GM19463 (cell line): ENCODE data around the gene HMG20A.
A peak's percentile ranks its signal among the peaks of the same experiment; 100 is the strongest.

Source experiments
- ATAC-seq: cut with Tn5 transposase; IDR thresholded peaks from one replicate; pipeline ENCODE4 v1.9.1; 2021; ENCODE audit warnings: mild to moderate bottlenecking, moderate library complexity; ENCODE audit not compliant: unreplicated experiment

HMG20A gene

DNA sequence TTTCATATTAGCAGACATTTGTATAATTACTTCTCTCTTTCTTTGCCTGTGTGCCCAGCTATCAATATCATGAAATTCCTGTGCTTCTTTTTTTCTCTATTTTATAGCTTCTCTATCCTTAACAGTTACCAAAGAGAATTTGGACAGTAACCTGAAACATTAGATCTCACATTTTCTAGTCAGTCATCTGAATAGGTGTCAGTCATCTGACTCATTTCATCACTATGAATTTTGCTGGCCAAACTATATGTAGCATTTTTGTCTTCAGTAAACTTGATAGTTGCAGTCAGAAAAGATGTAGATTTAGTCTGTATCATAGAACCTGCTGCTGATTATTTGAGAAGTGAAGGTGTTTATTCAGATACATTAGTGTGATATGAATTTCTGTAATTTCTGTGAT, 52.6 kb downstream of the HMG20A start:
- ATAC-seq = no peak

DNA sequence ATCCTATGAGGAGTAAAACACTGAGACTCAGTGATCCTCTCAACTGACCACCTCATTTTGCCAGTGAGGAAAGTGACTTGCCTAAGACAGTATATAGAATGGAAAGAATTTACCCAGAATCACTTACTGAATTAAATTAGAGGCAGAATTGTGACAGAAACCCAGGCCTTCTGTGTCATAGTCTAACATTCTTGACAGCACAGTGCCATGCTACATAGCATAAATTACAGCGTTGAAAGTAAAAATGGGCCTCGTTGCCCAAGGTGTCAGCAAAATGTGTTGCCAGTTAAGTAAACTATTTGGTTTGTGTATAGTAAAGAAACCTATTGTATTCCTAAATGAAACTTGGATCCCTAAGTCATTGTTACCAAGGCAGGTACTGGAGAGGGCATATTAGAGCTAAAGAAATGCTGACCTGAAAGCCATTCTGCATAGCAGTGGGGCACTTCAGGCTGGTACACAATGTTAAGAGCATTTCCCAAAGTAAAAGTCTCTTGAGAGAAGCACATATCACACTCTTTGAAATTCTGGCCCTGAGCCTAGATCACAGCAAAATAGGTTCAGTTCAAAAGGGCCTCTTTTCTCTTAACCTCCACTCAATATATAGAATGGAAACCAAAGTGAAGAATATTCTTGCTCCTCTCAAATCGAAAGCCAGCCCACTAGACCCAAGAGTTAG, 53.8 kb downstream of the HMG20A start:
- no peak for ATAC-seq

DNA sequence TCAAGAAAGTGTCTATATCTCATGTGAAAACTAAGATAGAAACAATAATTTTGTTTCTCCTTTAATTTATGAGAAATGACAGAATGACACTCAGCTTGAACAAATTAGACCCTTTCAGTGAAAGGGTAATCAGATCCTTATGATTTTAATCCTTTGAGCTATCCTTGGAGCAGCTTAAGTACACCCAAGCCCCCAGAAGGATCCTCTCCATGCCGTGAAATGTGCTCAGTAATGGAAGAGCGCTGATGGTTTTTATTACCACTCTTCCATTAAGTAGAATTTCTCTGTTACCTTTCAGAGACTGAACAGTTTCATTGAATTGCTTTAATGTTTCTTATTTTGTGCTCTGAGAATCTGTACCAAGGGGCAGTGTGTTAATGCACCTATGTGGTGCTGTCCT, 54.3 kb downstream of the HMG20A start:
- ATAC-seq = no peak

GRCh38 chr15:77475898-77476297, 55.2 kb downstream of the HMG20A start:
- no peak for ATAC-seq

DNA sequence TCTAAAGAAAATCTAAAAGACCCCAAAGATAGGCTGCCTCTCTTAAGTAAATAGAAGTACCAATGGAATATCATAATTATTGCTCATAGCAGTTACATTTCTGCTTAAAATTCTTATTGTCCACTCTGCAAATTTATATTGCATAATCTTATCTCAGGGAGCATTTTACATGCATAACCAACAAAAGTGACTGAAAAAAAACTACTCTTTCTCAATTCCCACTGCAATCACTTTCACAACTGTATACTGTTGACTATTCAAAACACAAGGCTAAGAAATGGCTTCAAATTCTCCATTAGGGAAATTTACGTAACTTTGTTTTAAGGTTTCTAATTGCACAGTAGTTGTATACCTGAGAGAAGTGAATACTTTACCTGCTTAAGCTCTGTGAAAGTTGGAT, 56.3 kb downstream of the HMG20A start:
- no peak for ATAC-seq

DNA sequence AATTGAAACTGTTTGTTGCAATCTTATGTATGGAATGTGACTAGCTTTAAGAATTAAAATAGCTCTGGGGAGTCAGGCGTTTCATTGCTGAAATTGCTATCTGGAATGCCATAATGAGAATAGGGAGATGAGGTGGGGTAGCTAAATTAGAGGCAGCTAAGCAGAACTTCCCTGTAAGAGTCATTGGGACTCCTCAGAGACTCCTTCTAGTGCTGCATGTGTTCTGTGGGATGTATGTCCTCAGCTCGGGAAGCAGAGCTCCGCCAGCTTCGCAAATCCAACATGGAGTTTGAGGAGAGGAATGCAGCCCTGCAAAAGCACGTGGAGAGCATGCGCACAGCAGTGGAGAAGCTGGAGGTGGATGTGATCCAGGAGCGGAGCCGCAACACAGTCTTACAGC, 57.4 kb downstream of the HMG20A start:
- no peak for ATAC-seq

DNA sequence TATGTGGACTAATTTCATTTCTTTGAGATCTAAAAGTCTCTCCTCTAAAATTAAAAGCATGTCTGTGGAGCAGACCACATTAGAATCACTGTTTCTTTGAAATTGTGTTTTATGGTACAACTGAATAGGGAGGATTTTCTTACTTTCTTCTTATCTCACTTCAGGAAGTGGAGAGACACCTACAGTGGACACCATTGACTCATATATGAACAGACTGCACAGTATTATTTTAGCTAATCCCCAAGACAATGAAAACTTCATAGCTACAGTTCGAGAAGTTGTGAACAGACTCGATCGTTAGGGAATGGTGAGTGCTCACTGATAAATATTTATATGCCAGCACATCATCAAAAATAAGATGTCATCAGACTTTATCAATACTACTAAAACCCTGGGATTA, 58.3 kb downstream of the HMG20A start:
- no peak for ATAC-seq

- ATAC-seq = no peak
Observed at GRCh38 chr15:77480859-77481633, 60.4 kb downstream of the HMG20A start.

DNA sequence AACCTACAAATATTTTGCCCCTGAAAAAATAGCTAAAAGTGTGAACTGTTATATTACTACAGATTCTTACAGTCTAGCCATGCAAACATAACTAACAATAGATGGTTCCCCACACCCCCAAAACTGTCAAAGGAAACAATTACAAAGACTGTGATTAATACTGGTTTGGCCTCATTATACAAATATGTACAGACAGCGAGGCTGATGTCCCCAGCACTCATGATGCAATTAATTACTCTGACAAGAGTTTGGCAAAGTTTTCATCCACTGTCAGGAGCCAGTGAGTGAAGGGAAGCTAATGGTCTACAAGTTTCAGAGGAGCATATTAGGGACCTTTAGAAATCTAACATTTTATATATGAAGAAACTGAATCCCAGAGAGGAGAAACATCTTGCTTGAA, 61.0 kb downstream of the HMG20A start:
- no peak for ATAC-seq

GRCh38 chr15:77482570-77482969, 61.9 kb downstream of the HMG20A start:
- ATAC-seq = no peak

- ATAC-seq = no peak
Observed at GRCh38 chr15:77483425-77484140, 62.9 kb downstream of the HMG20A start.

DNA sequence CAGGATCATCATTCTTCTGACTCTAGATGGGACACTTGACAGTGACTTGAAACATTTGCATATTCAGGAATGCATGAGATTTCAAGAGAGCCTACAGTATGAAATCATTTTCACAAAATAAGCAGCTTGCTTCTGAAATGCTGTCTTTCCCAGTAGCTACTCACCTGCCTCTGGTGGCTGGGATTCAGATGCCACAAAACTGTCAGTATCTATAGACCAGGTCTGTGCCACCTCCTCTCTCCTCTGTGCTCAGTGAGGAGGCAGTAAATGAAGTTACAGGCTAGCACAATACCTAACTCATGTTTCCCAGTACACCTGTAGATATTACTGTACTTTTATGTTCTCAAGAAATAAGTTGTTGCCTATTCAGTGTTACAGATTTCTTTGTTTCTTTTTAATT, 64.3 kb downstream of the HMG20A start:
- ATAC-seq = no peak

- ATAC-seq = no peak
Observed at GRCh38 chr15:77486542-77487468, 66.1 kb downstream of the HMG20A start.

DNA sequence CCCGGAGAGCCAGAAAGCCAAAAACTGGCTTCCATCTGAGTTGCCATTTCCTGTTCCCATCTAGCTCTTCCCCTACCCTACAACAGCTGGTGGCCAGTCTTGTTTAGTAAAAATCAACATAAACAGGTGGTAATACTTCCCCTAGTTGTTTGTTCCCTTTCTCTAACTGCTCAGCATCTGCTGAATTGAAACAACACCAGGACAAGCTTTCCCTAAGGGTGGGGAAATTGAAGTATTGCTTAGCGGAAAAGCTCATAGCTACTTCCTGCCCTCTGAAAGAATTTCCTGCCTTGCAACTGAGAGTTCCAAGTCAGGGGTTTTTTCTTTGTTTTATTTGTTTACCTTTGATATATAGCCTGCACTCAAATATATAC, 66.8 kb downstream of the HMG20A start:
- ATAC-seq = no peak

GRCh38 chr15:77487888-77488287, 67.2 kb downstream of the HMG20A start:
- ATAC-seq = no peak

- ATAC-seq = no peak
Observed at GRCh38 chr15:77489647-77490046, 69.0 kb downstream of the HMG20A start.

DNA sequence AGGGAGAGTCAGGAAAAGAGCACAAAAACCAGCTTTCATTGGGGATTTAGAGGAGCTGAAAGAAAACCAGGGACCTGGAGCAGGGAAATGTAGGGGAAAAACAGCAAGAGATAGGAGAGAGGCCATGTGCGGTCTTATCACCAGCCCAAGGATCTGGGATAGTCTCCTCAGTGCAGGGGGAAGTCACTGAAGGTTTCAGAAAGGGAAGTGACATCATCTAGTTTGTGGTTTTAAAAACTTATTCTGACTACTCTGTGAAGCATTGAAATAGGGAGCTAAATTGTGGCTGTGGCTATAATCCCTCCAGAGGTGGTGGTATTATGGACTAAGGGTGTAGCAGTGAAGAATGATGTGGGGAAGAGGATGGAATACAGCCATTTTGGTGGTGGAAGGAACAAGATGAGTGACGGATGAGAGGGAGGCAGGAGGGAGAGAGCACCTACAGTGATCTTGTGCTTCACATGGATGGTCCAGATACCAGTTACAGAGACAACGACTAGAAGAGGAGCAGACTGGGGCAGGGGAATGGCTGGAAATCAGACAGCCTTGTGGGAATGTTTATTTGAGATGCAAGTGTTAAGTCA, 72.7 kb downstream of the HMG20A start:
- peak; percentile 51 for ATAC-seq

GRCh38 chr15:77494073-77494867, 73.6 kb downstream of the HMG20A start:
- no peak for ATAC-seq

- ATAC-seq = no peak
Observed at GRCh38 chr15:77494964-77495363, 74.3 kb downstream of the HMG20A start.
